ENCODE data around the gene TMEM238. TPM values are rescaled to one million over a fixed set of nuclear protein-coding genes. Genes with fewer than 3 reads are reported as not detected.

Gene TMEM238
- total and polyA plus RNA-seq, 5 donors: 0.14 to 1.2 (median 0.47) TPM

DNA sequence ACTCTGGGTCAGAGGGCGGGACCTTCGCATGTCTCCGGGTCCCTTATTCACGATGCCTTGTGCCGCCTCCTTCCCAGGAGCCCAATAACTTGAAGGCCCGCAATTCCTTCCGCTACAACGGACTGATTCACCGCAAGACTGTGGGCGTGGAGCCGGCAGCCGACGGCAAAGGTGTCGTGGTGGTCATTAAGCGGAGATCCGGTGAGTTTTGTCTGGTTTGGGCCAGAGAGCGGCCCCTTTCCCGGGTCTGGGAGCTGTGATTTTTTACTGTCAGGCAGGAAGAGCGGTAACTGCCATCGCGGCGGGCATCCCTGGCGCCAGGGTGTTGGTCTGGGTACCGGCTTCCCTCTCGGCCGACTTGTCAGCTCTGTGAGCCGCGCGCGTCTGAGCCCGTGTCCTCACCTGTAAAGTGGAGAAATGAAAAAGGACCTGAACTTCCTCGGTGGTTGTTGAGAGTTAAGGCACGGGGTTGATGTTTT is 2.4 kb upstream of the TMEM238 start:
- Histone ChIP-seq H3K4me1 (ENCODE audit: control insufficient read depth, insufficient read depth, low read length) (peaks cover 12% of the 10 kb centered on the region), H3K4me3 (ENCODE audit: low read length) (peak overlapping the region; percentile 94), H3K9me3 (ENCODE audit: control insufficient read depth, low read length) (no peaks in the 10 kb centered on the region), H3K27me3 (ENCODE audit: control insufficient read depth, insufficient read depth) (no peaks in the 10 kb centered on the region), H3K27ac (ENCODE audit: low read length) (peak overlapping the region; percentile 94)
- no peak for ATAC-seq
- intact Hi-C loops (cut with DNase I): loop anchor here in 1 of 4 donors (5.0 kb wide), 1 partner anchor 84 kb away; no protein-coding TSS in a partner anchor
- WGBS: 4% methylated on average over 33 of the region's 33 CpGs
- DNase-seq: peak in 2 of 3 donors; percentile 47 to 55

DNA sequence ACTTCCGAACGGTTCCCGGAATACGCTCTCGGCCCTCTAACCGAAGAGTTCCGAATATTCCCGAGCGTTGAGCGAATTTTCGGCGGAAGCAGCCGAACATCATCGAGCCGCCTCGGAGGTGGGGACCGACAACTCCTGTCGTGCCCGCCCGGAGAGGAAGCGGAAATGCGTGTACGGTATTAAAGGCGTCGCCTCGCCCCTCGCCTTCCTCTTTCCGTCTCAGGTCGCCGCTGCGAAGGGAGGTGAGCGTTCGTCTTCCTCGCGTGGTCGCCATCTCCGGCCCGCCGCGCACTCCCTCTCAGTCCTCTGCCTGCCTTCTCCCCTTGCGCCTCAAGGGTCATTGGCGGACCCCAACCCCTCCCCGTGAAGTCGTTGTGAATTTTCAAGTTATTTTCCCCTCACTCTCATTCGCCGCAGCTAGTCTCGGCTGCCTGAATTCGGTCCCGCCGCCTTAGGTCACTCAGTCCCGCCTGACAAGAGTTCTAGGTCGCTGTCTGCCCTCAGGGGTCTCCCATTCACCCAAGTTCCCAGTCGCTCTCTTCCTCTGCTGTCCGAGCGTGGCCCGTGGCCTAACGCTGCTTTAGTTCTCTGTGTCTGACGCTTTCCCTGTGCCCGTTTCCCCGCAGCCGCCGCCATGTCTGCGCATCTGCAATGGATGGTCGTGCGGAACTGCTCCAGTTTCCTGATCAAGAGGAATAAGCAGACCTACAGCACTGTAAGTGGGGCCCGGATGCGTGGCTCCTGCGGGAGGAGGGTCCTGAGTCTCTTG is 1.8 kb upstream of the TMEM238 start, which contains the start of gene RPL28:
RPL28 (plus strand) TSS at position 209 of the 769 bp plus-strand sequence; CDS start at position 635, 426 bp downstream.
- intact Hi-C loops (cut with DNase I): loop anchor here in 1 of 4 donors (5.0 kb wide), 1 partner anchor 84 kb away; no protein-coding TSS in a partner anchor
- peak within 1 kb of the TSS; percentile 99 for H3K27ac ChIP-seq (ENCODE audit: low read length)
- H3K4me3 ChIP-seq (ENCODE audit: low read length): peak within 1 kb of the TSS; percentile 94
- peak; percentile 92 to 93 for ATAC-seq
- under 1% methylated on average over 68 of the region's 68 CpGs for WGBS
- H3K27me3 ChIP-seq (ENCODE audit: control insufficient read depth, insufficient read depth): no peaks in the 10 kb centered on the region
- peak; percentile 98 to 99 (median 99) for DNase-seq
- no peaks in the 10 kb centered on the region for H3K9me3 ChIP-seq (ENCODE audit: control insufficient read depth, low read length)
- H3K4me1 ChIP-seq (ENCODE audit: control insufficient read depth, insufficient read depth, low read length): peaks cover 12% of the 10 kb centered on the region

DNA sequence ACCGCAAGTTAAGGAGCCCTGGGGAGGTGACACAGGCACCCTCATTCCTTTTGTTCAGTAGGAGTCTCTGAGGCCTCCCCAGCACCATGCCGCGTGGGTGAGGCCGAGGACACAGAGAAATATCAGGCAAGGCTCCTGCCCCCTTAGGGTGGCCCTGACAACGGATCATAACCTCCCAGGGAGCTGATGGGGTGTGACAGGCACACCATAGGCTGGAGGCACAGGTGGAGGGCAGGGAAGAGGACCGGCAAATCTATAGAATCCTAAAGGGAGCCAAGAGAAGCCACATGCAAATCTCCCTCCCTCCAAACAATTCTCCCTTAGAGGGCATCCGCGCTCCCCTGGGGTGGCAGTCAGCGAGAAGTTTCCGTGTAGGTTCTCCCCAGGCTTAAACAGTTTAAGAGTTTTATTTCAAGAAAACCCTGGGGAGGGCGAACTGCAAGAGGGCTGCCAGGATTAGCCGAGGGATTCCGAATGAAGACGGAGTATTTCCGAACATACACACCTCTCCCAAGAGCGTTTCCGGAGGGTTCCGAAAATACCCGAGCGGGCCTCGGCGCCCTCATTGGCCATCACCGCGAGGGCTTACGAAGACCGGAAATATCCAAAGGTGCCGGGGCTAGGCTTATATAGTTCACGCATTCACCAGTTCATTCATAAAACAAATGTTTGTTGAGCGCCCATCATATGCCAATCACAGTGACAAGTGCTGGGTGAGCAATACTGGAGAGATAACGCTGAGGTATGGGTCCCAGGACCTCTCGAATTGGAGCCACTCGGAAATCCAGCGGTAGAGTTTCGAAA is 1.0 kb upstream of the TMEM238 start:
- H3K27me3 ChIP-seq (ENCODE audit: control insufficient read depth, insufficient read depth): no peaks in the 10 kb centered on the region
- H3K4me1 ChIP-seq (ENCODE audit: control insufficient read depth, insufficient read depth, low read length): peaks cover 12% of the 10 kb centered on the region
- peak; percentile 91 for ATAC-seq
- H3K4me3 ChIP-seq (ENCODE audit: low read length): peak overlapping the region; percentile 49
- WGBS: 6% methylated on average over 34 of the region's 34 CpGs
- H3K27ac ChIP-seq (ENCODE audit: low read length): peak overlapping the region; percentile 99
- peak; percentile 97 to 100 (median 99) for DNase-seq
- no peaks in the 10 kb centered on the region for H3K9me3 ChIP-seq (ENCODE audit: control insufficient read depth, low read length)
- intact Hi-C loops (cut with DNase I): loop anchor here in 2 of 4 donors (5.0 kb wide), 2 partner anchors 43 to 83 kb away; no protein-coding TSS in a partner anchor

DNA sequence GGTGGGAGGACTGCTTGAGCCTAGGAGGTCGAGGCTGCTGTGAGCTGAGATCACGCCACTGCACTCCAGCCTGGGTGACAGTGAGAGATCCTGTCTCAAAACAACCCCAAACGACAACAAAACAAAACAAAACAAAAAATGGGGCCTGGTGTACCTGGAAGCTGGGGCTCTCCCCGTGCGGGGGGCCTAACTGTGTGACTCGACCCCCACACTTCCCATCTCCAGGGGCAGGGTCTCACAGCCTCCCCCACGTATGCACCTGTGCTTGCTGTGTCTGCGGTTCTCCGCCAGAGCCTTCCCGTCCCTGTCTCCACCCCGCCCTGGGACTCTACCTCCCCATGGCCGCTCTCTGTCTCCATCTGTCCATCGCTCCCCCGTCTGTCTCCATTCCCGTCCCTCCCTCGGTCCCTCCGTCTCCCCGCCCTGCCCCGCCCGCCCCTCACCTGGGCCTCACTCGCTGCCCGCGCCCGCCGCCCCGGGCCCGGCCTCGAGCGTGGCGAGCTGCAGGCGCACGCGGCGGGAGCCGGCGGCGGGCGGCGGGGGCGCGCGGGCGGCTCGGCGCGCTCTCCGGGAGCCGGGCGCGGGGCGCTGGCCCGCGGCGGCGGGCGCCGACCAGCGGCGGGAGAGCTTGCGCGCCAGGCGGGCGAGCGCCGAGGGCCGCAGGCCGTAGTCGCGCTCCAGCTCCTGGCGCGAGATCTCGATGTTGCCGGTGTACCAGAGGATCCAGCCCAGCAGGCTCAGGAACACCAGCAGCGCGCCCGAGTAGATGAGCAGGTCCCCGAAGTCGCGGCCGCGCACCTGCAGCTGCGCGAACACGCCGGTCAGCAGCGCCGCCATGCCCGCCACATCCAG is 587 bp downstream of the TMEM238 start:
- WGBS: 4% methylated on average over 88 of the region's 88 CpGs
- ATAC-seq: no peak
- peak overlapping the region; percentile 99 for H3K27ac ChIP-seq (ENCODE audit: low read length)
- intact Hi-C loops (cut with DNase I): loop anchor here in 1 of 4 donors (5.0 kb wide), 2 partner anchors 41 to 81 kb away; no protein-coding TSS in a partner anchor
- no peaks in the 10 kb centered on the region for H3K9me3 ChIP-seq (ENCODE audit: control insufficient read depth, low read length)
- no peaks in the 10 kb centered on the region for H3K27me3 ChIP-seq (ENCODE audit: control insufficient read depth, insufficient read depth)
- H3K4me3 ChIP-seq (ENCODE audit: low read length): peak overlapping the region; percentile 56
- DNase-seq: peak; percentile 59 to 81 (median 79)
- H3K4me1 ChIP-seq (ENCODE audit: control insufficient read depth, insufficient read depth, low read length): peaks cover 10% of the 10 kb centered on the region

DNA sequence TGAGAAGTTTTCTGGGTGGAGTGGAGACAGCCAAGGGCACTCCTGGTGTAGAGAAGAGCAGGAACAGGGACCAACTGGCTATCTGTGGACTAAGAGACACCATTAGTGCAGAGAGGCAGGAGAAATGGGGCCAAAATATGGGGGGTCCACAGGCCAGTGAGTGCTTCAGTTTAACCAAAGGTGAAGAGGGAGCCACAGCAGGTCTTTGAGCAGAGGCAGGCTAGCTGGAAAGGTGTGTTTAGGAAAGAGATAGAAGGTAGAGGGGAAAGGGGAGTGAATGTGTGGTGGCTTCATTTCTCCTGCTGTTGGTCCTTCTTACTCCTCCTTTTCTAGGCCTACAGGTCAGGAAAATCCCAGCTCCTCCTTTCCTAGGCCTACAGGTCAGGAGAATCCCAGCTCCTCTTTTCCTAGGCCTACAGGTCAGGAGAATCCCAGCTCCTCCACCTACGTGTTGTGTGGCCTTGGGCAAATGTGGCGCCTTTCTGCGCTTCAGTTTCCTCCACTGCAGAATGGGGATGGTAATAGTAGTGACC is 1.5 kb downstream of the TMEM238 start:
- H3K27me3 ChIP-seq (ENCODE audit: control insufficient read depth, insufficient read depth): no peaks in the 10 kb centered on the region
- DNase-seq (peak in 1 of 3 donors; percentile 10), ATAC-seq (no peak)
- intact Hi-C loops (cut with DNase I): loop anchor here in 1 of 4 donors (5.0 kb wide), 2 partner anchors 40 to 80 kb away; no protein-coding TSS in a partner anchor
- peaks cover 4% of the 10 kb centered on the region for H3K4me1 ChIP-seq (ENCODE audit: control insufficient read depth, insufficient read depth, low read length)
- WGBS: 95% methylated on average over 3 of the region's 3 CpGs
- no peaks in the 10 kb centered on the region for H3K9me3 ChIP-seq (ENCODE audit: control insufficient read depth, low read length)
- H3K4me3 ChIP-seq (ENCODE audit: low read length): no peak overlapping the region
- H3K27ac ChIP-seq (ENCODE audit: low read length): no peak overlapping the region

DNA sequence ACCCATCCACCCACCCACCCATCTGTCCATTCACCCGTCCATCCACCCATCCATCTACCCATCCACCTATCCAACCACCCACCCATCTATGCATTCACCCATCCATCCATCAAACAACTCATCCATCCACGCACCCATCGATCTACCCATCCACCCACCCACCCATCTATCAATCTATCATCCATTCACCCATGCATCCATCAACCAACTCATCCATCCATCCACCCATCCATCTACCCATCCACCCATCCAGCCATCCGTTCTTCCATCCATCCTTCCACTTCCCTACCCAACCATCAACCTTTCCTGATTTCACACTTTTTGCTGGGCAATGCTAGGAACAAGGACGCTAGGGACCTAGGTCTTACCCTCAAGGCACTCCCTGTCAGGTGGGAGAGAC is 2.1 kb downstream of the TMEM238 start:
- no peaks in the 10 kb centered on the region for H3K4me1 ChIP-seq (ENCODE audit: control insufficient read depth, insufficient read depth, low read length)
- no peaks in the 10 kb centered on the region for H3K27me3 ChIP-seq (ENCODE audit: control insufficient read depth, insufficient read depth)
- 98% methylated on average over 5 of the region's 5 CpGs for WGBS
- intact Hi-C loops (cut with DNase I): loop anchor here in 1 of 4 donors (5.0 kb wide), 2 partner anchors 40 to 80 kb away; no protein-coding TSS in a partner anchor
- H3K9me3 ChIP-seq (ENCODE audit: control insufficient read depth, low read length): no peaks in the 10 kb centered on the region
- DNase-seq (no peak), ATAC-seq (no peak)
- H3K4me3 ChIP-seq (ENCODE audit: low read length): no peak overlapping the region
- no peak overlapping the region for H3K27ac ChIP-seq (ENCODE audit: low read length)

DNA sequence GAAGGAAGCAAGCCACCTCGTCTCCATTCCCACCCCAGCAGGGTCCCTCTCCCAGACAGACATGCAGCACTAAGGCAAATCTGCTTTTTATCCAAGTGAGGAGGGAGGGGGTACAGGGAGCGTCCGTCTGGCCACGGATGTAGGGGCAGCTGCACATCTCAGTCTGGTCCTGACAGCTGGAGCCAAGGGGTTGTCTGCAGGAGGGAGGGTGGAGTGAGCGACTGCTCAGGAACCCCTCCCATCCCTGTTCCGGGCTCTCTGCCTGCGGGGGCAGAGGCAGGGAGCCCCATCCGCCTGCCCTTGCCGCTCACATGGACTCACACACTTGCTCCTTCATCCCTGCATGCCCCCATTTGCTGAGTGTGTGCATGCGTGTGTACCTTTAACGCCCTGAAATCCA is 4.9 kb downstream of the TMEM238 start:
- ATAC-seq (no peak), DNase-seq (peak in 1 of 3 donors; percentile 5)
- no peak overlapping the region for H3K27ac ChIP-seq (ENCODE audit: low read length)
- no peak overlapping the region for H3K4me3 ChIP-seq (ENCODE audit: low read length)
- H3K4me1 ChIP-seq (ENCODE audit: control insufficient read depth, insufficient read depth, low read length): no peaks in the 10 kb centered on the region
- intact Hi-C loops (cut with DNase I): loop anchor here in 1 of 4 donors (10.0 kb wide), 1 partner anchor 74 kb away; no protein-coding TSS in a partner anchor
- H3K9me3 ChIP-seq (ENCODE audit: control insufficient read depth, low read length): no peaks in the 10 kb centered on the region
- 57% methylated on average over 11 of the region's 11 CpGs for WGBS
- no peaks in the 10 kb centered on the region for H3K27me3 ChIP-seq (ENCODE audit: control insufficient read depth, insufficient read depth)

DNA sequence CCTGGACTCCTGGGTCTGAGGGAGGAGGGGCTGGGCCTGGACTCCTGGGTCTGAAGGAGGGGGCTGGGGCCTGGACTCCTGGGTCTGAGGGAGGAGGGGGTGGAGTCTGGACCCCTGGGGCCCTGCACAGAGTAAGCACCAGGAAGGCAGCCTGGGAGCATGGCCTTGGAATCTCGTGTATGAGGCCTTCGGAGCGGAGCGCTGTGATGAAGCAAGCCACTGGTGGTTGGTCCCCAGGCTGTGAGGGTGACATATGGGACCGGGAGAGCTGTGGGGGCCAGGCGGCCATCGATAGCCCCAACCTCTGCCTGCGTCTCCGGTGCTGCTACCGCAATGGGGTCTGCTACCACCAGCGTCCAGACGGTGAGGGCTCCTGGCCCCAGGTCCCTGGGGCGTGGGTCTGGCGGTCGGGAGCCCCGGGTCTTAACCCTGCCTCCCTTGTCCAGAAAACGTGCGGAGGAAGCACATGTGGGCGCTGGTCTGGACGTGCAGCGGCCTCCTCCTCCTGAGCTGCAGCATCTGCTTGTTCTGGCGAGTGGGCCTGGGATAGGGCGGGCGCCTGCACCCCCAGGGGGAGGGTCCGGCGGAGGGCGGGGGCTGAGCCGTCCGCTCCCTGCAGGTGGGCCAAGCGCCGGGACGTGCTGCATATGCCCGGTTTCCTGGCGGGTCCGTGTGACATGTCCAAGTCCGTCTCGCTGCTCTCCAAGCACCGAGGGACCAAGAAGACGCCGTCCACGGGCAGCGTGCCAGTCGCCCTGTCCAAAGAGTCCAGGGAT is 6.5 kb downstream of the TMEM238 start:
- Histone ChIP-seq H3K9me3 (ENCODE audit: control insufficient read depth, low read length) (no peaks in the 10 kb centered on the region), H3K4me3 (ENCODE audit: low read length) (no peak overlapping the region), H3K4me1 (ENCODE audit: control insufficient read depth, insufficient read depth, low read length) (no peaks in the 10 kb centered on the region), H3K27me3 (ENCODE audit: control insufficient read depth, insufficient read depth) (no peaks in the 10 kb centered on the region), H3K27ac (ENCODE audit: low read length) (no peak overlapping the region)
- peak; percentile 10 to 19 for ATAC-seq
- peak in 2 of 3 donors; percentile 30 to 79 for DNase-seq
- 8% methylated on average over 43 of the region's 43 CpGs for WGBS
- intact Hi-C loops (cut with DNase I): loop anchor here in 1 of 4 donors (10.0 kb wide), 1 partner anchor 73 kb away; no protein-coding TSS in a partner anchor

DNA sequence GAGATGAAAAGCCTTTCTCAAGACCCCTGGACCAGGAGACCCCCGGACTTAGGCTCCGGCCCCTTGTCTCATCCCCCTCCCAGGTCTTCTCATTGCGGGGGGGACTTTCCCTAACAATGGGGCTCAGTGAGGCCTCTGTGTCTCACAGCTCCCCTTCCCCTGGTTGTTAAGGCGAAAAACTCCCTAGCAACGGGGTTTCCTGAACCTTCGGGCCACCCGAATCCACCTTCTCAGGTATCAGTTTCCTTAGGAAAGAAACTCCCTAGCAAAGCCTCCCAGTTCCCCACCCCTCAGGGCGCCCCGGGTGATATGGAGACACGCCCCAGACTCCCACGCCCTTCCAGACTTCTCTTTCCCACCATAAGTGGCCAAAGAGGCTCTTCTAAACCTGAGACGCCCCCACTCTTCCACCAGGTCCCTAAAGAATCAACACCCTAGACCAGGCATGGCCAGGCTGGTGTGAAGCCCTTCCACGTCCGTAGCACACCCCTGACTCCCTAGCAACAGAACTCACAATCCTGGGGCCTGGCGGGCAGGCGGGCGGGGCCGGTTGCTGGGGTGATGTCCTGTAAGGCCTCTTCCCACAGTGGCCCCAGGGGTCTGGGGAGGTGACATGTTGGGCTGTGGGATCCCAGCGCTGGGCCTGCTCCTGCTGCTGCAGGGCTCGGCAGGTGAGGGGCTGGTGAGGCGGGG is 7.7 kb downstream of the TMEM238 start, which contains the start of gene TMEM190:
TMEM190 (plus strand) TSS at position 586 of the 693 bp plus-strand sequence; CDS start at position 614, 28 bp downstream.
- no peaks in the 10 kb centered on the region for H3K9me3 ChIP-seq (ENCODE audit: control insufficient read depth, low read length)
- WGBS: 51% methylated on average over 21 of the region's 21 CpGs
- intact Hi-C loops (cut with DNase I): loop anchor here in 1 of 4 donors (10.0 kb wide), 1 partner anchor 72 kb away; no protein-coding TSS in a partner anchor
- H3K4me3 ChIP-seq (ENCODE audit: low read length): no peak within 1 kb of the TSS
- no peak within 1 kb of the TSS for H3K27ac ChIP-seq (ENCODE audit: low read length)
- no peak for ATAC-seq
- H3K4me1 ChIP-seq (ENCODE audit: control insufficient read depth, insufficient read depth, low read length): no peaks in the 10 kb centered on the region
- no peaks in the 10 kb centered on the region for H3K27me3 ChIP-seq (ENCODE audit: control insufficient read depth, insufficient read depth)
- peak in 1 of 3 donors; percentile 52 for DNase-seq

Data from right cardiac atrium (tissue), 5 donors.